ENCODE data around the gene JMJD6.
"Not testable (repeated sequence)": the region's sequence is repeated elsewhere in the genome, so short reads cannot be mapped to it uniquely, and the experiment has no call there.

JMJD6 gene

DNA sequence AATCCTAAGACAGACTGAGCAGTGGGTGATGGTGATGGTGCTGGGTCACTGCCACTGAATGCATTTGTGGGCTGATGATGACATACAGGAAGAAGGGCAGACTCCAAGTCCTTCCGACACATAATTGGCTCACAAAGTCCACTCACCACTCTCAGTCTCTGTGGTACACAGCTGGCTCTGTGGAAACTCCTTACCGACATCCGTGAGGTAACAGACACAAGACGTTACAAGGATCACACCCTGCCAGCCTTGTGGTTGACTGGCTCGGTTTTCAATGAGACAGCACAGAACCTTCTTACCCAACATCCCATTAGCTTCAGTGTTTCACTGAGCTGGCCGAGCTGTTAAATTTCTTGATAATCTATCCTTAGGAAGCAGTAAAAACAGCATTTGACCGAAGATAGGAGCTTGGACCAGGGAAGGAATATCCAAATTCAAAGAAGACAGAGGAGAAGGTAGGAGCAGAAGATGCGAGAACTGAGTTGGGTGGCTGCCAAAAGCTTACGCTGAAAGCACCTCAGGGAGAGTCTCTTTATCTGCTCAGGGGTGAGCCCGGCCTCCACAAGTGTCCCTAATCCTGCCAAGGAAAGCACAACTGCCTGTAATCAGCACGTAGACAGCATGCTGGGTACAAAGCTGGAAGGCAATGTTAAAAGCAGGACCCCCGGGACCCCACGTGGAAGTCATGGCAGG lies 10.1 kb downstream of the JMJD6 start:
- no peak for DNase-seq

DNA sequence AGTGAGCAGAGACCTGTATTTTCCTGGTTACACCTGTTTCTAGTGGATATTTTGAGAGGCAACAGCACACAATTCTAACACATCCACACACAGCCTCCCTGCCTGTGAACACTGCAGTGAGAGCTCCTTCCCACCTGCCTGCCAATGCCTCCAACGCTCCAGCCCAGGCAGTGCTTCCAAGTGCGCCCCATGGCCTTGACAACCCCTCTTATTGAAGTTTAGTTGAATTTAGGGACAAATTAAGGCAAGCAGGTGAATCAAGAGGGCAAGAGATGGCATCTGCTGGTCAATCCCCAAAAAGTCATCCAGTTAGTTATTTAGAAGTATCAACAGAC lies 10.9 kb downstream of the JMJD6 start:
- no peak for DNase-seq

DNA sequence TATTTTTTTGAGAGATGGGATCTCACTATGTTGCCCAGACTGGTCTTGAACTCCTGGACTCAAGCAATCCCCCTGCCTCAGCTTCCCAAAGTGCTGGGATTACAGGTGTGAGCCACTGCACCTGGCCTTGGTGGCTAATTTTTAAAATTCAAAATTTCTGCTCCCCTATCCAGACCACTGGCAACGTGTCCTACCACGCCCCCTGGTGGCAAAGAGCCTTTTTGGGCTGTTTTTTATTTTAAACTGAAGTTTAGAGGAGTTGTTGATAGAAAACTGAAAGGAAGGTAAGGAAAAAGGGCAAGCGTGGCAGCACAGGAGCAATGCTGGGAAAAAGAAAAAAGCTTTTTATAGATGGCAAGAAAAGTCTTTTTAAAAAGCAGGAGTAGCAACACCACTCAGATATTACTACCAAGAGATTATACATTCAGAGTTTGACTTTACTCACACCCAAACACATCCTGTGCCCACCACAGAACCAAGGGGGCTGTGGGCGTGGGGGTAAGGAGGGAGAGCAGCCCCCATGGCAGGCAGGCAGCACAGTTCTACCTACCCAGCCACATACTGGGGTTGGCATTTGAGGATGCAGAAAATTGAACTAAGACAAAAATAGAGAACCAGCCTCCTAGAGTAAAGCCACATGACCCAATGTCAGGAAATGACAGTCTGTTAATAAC lies 11.4 kb downstream of the JMJD6 start:
- peak; percentile 63 for DNase-seq

DNA sequence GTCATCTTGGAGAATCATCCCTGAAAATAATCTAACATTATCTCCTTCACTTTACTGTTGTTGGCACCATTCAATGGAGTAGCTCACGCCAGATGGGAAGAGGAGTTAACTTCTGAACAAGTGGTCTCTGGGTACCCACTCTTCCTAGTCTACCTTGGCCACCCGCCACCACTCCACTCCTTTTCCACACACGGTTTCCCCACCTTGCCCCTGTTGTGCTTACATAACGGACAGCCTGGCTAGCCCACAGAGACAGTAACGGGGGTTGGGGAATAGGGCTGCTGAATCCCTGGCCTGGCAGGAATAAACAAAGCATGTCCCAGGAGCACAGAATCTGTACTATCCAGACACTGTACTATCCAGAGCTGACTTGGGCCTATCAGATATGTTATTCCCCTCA lies 12.1 kb downstream of the JMJD6 start:
- no peak for DNase-seq

DNA sequence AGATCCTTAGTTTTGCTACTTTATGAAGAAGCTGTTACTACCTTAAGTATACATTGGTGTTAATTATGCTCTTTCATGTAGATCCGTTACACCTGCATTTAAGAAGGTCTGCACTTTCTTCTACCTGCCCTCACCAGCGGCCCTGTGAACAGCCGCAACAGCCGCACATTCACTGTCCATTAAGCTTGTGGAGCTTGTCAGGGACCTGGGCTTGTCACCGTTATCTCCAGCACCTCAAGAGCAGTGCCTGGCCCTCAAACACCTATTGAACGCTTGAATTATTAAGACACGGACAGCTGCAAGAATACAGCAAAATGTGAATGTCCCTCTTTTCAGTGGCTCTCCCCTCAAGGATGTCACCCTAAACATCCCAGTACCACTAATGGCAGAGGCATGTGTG lies 12.6 kb downstream of the JMJD6 start:
- no peak for DNase-seq

DNA sequence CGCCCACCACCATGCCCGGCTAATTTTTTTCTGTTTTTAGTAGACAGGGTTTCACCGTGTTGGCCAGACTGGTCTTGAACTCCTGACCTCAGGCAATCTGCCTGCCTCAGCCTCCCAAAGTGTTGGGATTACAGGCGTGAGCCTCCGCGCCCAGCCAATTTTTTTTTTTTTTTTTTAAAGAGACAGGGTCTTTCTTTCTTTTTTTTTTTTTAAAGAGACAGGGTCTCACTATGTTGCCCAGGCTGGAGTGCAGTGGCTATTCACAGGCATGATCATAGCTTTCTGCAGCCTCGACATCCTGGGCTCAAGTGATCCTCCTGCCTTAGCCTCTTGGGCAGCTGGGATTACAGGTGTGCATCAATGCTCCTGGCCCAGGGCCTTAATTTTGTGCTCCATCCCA lies 14.1 kb downstream of the JMJD6 start:
- DNase-seq = not testable (repeated sequence)

DNA sequence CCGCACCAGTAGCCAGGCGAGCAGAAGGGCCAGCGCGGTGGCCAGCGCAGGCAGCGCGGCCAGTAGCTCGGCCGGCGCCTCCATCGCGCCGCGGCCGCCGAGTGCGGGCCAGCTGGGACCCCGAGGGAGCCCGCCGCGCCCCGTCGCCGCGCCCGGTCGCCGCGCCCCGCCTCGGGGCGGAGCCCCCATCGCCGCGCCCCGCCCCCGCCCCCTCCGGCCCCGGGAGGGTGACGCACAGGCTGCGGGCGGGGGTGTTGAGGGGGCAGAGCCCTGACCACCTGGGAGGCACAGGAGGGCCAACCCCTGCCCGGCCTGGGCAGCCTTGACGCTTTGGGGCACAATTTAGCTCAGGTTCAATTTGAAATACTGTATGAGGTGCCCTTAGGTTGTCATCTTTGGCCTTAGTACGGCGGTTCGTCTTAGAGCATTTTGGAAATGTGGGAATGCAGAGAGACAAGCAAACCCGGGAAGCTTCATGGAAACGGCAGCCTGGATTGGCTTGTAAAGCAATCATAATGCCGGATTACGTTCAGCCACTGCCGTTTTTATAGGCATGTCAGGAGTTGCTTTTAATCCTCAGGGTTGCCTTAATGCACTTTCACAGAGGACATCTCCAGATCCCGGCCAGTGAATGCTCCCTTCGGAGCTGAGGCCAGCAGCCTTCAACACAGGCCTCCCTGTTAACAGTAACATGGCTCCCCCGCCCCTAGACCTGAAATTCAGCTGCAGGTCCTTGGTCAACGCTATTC lies 15.4 kb downstream of the JMJD6 start, which contains the start of gene MXRA7:
Gene MXRA7, minus strand, starts transcription at position 103 of the 749 bp plus-strand sequence. Its CDS starts 19 bp downstream, at position 84.
- DNase-seq = peak; percentile 84

DNA sequence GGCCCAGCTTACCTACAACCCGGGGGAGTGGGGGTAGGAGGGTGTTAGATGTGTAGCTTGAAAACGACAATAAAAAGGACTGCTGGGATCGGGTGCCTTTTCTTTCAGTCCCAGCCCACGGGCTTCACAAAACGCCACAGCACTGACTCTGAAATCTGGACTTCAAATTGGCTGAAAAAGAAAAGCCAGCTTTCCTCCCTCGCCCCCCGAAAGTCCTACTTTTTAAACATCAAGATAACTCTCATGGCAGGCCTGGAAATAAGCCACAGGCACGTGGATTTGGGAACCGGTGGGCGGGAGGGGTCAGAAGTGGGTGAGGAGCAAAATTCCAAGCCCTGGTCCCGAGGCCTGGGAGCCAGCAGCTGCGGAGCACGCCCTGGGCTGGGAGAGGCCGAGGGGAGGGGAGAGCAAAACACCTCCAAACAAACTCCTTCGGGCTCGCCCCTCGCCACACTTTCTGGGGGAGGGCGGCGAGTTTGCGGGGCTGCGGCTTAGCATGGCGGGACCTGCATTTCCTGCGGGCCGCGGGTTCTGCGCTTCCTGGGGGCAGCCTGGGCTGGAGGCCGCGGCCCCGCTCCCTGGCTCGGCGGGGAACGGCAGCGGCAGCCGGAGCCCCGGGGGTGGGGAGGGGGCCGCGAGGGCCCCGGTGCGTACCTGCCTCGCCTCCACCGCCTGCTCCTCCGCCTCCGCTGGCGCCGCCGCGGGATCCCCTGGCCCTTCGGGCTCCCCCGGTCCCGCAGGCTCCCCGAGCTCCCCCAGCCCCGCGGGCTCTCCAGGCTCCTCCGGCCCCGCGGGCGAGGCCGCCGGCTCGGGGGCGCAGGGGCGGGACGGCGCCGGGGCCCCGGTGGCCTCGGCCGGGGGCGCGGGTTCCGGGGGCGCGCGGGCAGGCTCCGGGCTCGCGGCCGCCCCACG lies 16.2 kb downstream of the JMJD6 start:
- DNase-seq = peak; percentile 64

DNA sequence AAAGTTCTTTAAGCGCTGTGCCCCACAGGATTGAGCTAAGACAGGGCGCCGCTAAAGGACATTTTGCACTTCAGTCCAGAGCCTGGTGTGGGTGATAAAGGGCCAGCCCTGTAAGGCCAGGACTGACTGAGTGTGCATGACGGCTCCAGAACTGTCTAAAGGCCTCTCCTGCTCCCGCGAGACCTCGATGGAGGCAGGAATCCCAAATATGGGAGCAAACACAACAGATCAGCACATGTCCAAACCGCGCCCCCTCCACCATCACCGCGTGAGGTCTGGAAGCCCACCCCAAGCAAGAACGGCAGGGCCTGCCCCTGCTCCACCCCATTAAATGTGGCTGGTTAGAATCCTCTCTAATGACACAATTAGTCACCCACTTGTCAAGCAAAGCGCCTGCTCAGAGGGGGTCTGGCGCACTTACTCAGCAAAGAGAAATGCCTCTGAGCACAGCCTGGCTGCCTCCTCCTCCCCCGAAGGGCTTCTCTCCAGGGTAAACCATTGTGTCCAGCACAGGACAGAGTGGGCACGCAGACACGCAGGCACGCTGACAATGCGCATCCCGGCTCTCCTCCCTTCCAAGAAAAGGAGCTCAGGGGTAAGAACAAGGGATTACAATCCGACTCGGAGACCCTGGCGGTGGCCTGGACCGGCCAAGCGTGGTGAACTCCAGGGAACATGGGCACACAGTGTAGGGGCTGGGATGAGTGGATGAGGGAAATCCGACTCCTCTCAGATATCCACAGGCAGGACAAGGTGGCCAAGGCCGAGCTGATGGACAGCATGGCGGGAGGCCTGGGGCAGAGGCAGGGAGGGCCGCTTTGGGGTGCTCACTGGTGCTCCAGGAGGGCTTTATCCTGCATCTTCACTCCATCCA lies 17.1 kb downstream of the JMJD6 start:
- DNase-seq = peak; percentile 71

DNA sequence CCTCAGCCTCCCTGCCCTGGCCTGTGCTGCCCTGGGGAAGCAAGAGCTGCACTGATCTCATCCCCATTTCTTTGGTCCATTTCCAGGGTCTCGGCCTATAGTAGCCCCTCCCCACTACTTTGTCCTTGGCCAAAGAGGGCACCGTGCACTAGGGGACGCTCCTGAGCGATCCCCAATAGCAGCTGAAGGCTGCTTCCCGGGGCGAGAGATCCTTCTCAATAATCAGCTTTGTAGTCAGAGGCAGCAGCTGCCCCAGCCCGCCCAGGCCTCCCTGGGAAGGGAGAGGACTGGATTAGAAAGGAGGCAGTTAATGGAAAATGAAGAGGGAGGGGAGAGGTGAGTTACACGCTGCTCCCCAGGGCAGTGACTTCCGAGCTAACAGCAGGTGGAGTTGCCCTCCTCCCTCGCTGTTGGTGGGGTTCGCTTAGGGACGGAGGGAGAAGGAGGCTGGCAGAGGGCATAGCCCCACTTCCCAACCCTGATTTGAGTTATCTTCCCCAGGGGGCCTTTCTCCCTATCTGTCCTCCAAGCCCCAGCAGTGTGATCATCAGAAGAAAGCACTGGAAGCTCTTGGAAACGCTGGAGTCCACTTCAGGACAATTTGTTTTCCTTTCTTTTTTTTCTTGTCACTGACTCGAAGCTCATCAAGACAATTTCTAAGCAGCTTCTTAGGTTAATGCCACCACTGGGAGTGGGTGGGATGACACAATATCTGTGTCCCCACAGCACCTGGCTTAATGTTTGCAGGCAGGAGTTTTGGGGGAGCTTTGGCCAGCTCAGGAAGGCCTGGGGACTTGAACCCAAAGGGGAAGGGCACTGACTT lies 18.2 kb downstream of the JMJD6 start:
- peak; percentile 61 for DNase-seq

DNA sequence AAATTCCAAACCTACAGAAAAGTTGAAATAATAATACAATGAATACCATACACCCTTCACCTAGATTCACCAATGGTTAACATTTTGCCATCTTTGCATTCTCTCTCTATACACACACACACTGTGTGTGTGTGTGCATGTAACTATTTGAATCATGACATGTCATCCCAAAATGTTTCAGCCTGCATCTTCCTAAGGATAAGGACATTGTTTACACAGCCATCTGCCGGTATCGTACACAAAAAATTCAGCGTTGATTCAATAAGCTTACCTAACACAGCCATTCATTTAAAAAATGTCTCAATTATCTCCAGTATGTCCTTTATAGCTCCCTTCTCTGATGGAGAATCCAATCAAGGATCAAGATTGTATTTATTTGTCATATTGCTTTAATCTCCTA lies 19.6 kb downstream of the JMJD6 start:
- DNase-seq = no peak

DNA sequence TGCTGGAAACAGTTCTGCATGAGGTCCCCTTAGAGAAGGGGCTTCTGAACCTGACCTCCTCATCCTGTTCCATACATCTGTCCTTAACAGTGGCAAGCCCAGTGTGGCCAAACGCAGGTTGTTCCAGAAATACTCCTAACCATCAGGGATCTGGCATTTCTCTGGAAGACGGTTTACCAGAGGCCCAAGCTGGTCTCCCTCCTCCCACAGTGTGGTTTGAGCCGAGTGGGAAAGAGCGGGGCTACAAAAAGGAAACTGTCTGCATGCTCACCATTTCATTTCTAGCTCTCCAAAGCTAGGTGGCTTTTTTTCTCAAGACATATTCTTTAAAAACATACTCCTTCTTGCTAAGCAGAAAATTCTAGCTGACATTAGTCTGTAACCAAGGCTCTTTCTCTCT lies 21.6 kb downstream of the JMJD6 start:
- no peak for DNase-seq

DNA sequence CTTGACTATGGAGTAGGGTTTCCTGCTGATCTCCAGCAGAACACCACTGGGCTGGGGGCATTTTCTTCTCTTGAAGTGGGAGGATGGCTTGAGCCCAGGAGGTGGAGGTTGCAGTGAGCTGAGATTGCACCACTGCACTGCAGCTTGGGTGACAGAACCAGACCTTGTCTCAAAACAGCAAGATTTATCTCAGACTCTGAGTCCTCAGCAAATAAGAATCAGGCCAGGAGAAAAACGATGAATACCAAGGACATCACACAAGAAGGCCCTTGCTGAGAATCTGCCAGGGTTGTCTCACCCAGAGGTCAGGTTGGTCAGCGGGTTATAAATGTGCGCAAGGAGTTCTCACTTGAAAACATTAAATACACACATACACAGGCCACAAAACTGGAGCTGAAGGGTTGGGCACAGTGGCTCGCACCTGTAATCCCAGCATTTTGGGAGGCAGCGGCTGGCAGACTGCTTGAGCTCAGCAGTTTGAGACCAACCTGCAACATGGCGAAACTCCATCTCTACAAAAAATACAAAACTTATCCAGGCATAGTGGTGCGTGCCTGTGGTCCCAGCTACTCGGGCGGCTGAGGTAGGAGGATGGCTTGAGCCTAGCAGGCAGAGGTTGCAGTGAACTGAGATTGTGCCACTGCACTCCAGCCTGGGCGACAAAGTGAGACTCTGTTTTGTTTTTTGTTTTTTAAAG lies 23.3 kb downstream of the JMJD6 start:
- DNase-seq = no peak

DNA sequence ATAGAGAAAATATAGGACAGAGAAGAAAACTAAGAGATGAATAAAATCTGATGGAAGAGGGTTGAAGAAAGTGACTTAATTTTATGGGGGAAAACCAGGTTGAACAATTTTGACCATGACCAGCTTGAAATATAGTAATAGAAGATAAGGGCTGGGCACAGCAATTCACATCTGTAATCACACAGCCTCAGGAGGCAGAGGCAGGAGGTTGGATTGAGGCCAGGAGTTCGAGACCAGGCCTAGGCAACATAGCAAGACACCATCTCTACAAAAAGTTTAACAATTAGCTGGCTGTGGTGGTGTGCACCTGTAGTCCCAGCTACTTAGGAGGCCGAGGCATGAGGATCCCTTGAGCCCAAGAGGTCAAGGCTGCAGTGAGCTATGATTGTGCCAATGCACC lies 24.3 kb downstream of the JMJD6 start:
- DNase-seq = no peak

DNA sequence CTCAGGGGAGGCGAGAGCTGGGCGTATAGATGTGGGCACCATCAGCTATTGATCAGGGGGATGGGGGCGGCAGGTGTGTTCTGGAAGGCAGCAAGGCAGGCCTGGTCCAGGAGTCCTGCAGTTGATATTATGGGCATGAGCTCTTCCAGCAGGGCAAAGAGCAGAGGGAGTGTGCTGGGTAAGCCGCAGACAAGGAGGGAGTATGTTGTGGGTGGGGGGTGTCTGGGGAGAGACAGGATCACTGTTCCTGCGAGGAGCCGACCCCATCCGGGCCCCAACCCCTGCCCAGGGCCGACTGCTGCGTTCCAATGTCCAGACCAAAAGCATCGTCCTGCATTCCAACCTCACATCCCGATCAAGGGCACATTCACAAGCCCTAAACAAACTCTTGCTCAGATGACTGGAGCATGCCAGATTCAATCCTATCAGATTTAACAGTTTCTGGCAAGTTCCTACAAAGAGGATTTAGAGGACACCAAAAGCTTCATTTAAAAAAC lies 24.9 kb downstream of the JMJD6 start:
- DNase-seq = no peak

DNA sequence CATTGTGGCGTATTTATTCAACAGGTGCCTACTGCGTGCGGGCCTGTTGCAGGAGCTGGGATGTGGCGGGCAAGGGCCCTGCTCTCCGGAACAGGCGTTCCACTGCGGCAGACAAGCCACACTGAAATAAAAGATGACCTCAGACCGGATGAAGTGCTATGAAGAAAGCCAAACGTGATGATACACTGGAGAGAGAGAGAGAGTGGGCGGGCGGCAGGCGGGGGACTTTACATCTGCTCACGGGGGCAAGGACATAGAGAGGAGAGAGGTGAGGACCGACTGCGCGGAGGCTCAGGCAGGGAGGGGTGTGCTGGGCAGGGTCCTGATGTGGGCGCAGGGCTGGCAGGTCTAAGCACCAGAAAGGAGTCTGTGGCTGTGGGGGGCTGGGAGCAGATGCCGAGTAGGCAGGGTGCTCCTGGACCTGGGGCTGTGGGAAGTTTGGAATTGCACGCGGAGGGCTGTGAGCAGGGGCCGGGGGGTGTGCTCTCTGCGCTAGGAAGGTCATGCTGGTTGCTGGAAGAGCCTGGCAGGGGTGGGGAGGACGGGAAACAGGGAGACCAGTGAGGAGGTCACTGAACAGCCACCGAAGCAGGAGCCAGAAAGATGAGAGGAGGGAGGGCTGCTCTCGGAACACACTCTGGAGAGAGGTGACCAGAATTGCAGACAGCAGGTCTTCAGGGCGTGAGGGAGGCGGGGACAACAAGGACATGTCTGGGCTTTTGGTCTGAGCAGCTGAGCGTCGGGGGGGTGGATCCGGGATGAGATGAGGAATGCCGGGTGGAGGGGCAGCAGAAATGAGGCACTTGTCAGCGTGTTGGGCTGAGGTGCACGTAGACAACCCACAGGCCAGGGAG lies 25.6 kb downstream of the JMJD6 start:
- DNase-seq = peak; percentile 84

DNA sequence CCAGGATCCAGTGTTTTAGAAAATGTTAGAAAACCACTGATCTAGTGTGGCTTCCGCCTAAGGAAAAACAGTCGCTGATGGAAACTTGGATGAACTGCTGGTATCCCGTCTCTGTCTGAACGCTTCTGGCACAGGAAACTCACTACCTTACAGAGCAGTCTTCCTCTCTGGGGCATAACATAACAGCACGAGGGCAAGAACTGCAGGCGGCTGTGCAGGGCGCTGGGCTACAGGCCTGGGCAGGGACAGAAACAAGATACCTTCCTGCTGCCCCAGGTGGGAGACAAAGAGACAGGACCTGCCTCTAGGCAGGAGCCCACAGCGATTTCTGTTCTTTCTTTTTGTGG lies 26.2 kb downstream of the JMJD6 start:
- DNase-seq = no peak

DNA sequence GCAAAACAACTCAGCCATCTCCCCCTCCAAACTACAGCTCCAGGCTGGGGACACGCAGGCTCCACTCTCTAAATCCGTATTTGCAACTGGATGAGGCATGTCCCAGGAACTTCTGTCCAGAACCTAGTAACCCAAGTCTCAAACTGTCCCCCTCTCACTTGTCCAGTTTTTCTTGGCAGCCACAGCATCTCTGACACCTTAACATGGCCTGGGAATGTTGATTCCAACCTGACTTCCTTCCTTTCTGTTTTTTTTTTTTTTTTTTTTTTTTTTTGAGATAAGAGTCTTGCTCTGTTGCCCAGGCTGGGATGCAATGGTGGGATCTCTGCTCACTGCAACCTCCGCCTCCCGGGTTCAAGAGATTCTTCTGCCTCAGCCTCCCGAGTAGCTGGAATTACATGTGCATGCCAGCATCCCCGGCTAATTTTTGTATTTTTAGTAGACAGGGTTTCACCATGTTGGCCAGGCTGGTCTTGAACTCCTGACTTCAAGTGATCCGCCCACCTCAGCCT lies 27.9 kb downstream of the JMJD6 start:
- not testable (repeated sequence) for DNase-seq
